ENCODE measurements around the gene APOA4.
A peak's percentile ranks its signal among the peaks of the same experiment; 100 is the strongest.
"Not testable (repeated sequence)": the region's sequence is repeated elsewhere in the genome, so short reads cannot be mapped to it uniquely, and the experiment has no call there.

APOA4 gene

GRCh38 chr11:116844722-116845121 is 21.6 kb upstream of the APOA4 start:
- DNase-seq, result no peak

- no peak for DNase-seq
Observed at GRCh38 chr11:116843661-116844060, 20.6 kb upstream of the APOA4 start.

- no peak for DNase-seq
Observed at GRCh38 chr11:116842909-116843308, 19.8 kb upstream of the APOA4 start.

- DNase-seq, result no peak
Observed at GRCh38 chr11:116842117-116842516, 19.0 kb upstream of the APOA4 start.

- no peak for DNase-seq
Observed at GRCh38 chr11:116840746-116841296, 17.7 kb upstream of the APOA4 start.

GRCh38 chr11:116840224-116840745 is 17.2 kb upstream of the APOA4 start:
- DNase-seq, result peak; percentile 70

GRCh38 chr11:116838321-116839084 is 15.4 kb upstream of the APOA4 start:
- DNase-seq, result no peak

- no peak for DNase-seq
Observed at GRCh38 chr11:116837231-116838091, 14.4 kb upstream of the APOA4 start, which contains the start of gene APOA1. Gene APOA1 (minus strand): TSS chr11:116837622. CDS start chr11:116837387, 235 bp downstream.

- no peak for DNase-seq
Observed at GRCh38 chr11:116836632-116836991, 13.5 kb upstream of the APOA4 start.

- peak; percentile 96 for DNase-seq
Observed at GRCh38 chr11:116835791-116836631, 12.9 kb upstream of the APOA4 start.

GRCh38 chr11:116835042-116835772 is 12.1 kb upstream of the APOA4 start:
- DNase-seq, result no peak

- DNase-seq, result not testable (repeated sequence)
Observed at GRCh38 chr11:116834535-116835041, 11.5 kb upstream of the APOA4 start.

- no peak for DNase-seq
Observed at GRCh38 chr11:116833816-116834534, 10.9 kb upstream of the APOA4 start.

GRCh38 chr11:116833491-116833815 is 10.3 kb upstream of the APOA4 start:
- DNase-seq, result no peak

GRCh38 chr11:116832350-116833290 is 9.5 kb upstream of the APOA4 start:
- DNase-seq, result no peak

GRCh38 chr11:116831790-116832349 is 8.8 kb upstream of the APOA4 start:
- DNase-seq, result no peak

GRCh38 chr11:116830184-116830912 is 7.2 kb upstream of the APOA4 start:
- DNase-seq, result no peak

GRCh38 chr11:116829525-116830183 is 6.5 kb upstream of the APOA4 start, which contains the start of gene APOC3:
Gene APOC3 (plus strand): TSS chr11:116829907. CDS start chr11:116830583, 676 bp downstream.
- DNase-seq, result no peak

Data from 8988T (cell line).